OCI-LY3 (cell line): ENCODE measurements around the gene RRP1.

ENCODE experiments used
- H2AFZ ChIP-seq: fragments of 200-600, 300-600 bp; shearing (Covaris generic); 2 replicates; pipeline ENCODE4 v1.6.0; 2014; ENCODE audit warnings: antibody characterized with exemption, low read depth, low read length
- H3K27ac ChIP-seq: fragments of 200-600, 300-600 bp; sonication (generic); 2 replicates; pipeline ENCODE4 v1.5.1; 2014; ENCODE audit warnings: mild to moderate bottlenecking, low read length, moderate library complexity, mixed read lengths
- H3K27me3 ChIP-seq: fragments of 200-600, 300-600 bp; sonication (generic); 2 replicates; pipeline ENCODE4 v1.6.1; 2014; ENCODE audit warnings: low read depth, low read length, mixed read lengths
- H3K36me3 ChIP-seq: fragments of 200-600, 300-600 bp; sonication (generic); replicated peaks from 2 replicates; pipeline ENCODE3; 2014; ENCODE audit warnings: low read depth, low read length, mixed read lengths
- H3K4me1 ChIP-seq: fragments of 300-600, 200-600 bp; sonication (generic); 2 replicates; pipeline ENCODE4 v1.6.1; 2014; ENCODE audit warnings: low read length, mixed read lengths
- H3K4me2 ChIP-seq: fragments of 200-600, 300-600 bp; sonication (generic); 2 replicates; pipeline ENCODE4 v1.6.1; 2014; ENCODE audit warnings: low read length, mixed read lengths
- H3K4me3 ChIP-seq: fragments of 300-600, 200-600 bp; sonication (generic); 2 replicates; pipeline ENCODE4 v1.5.1; 2014; ENCODE audit warnings: antibody characterized with exemption, mild to moderate bottlenecking, low read length, moderate library complexity
- H3K79me2 ChIP-seq: fragments of 300-600, 200-600 bp; shearing (Covaris generic); 2 replicates; pipeline ENCODE4 v1.6.1; 2014; ENCODE audit warnings: mild to moderate bottlenecking, low read length, mixed read lengths
- H3K9ac ChIP-seq: fragments of 300-600, 200-600 bp; shearing (Covaris generic); 2 replicates; pipeline ENCODE4 v1.6.0; 2014; ENCODE audit warnings: mild to moderate bottlenecking, low read length, moderate library complexity
- H3K9me3 ChIP-seq: fragments of 200-600, 300-600 bp; shearing (Covaris generic); 2 replicates; pipeline ENCODE4 v1.6.1; 2014; ENCODE audit warnings: low read length, mixed read lengths; ENCODE audit not compliant: insufficient read depth
- H4K20me1 ChIP-seq: fragments of 200-600, 300-600 bp; sonication (generic); 2 replicates; pipeline ENCODE4 v1.6.1; 2016; ENCODE audit warnings: low read length, mixed read lengths; ENCODE audit not compliant: insufficient read depth
- CTCF ChIP-seq: fragments of 200-600, 300-600 bp; sonication (generic); IDR thresholded peaks from 2 replicates; pipeline ENCODE4 v1.5.1; 2014; ENCODE audit warnings: antibody characterized with exemption, low read length, low read depth
- EZH2phosphoT487 ChIP-seq: fragments of 200-600 bp; shearing (Covaris generic); IDR thresholded peaks from 2 replicates; pipeline ENCODE4 v1.6.1; 2018; ENCODE audit warnings: antibody characterized with exemption, mixed run types, low read depth

RRP1 gene

DNA sequence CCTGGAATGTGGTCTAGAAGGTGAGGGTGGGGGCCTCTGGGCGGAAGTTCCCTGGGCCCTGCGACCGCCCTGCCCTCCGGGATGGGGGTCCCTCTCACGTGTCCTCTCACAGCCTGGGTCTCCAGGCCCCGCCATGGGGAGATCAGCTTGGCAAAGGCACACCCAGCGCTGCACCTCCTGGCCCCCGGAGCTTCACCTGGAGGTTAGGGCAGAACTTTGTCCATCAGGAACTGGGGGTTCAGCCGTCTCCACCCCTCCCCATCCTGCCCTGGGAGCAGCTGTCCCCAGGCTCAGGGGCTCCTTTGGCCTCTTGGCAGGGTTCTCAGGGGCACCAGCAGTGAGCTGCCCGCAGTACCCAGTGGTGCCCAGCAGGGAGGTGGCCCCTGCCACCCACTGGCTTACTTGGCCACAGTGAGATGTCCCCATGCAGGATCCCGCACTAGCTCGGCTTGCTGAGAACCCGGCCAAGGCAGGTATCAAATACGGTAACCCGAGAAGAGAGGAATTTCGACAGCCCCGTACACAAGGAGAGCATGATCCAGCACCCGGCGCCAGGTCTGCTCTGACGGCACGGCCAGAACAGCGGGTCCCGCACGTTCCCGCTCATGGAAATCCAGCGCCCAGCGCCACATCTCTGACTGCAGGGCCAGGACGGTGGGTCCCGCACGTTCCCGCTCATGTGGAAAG, 36.7 kb downstream of the RRP1 start:
- Histone ChIP-seq H3K36me3 (no peaks in the 10 kb centered on the region), H3K4me1 (no peaks in the 10 kb centered on the region), H3K9ac (no peak overlapping the region), H4K20me1 (no peaks in the 10 kb centered on the region), H3K4me3 (no peak overlapping the region), H3K79me2 (no peaks in the 10 kb centered on the region), H3K9me3 (no peaks in the 10 kb centered on the region), H3K27me3 (no peaks in the 10 kb centered on the region), H3K27ac (no peak overlapping the region), H2AFZ (no peak overlapping the region), H3K4me2 (no peak overlapping the region)
- TF ChIP-seq CTCF (no peak), EZH2phosphoT487 (no peak)

GRCh38 chr21:43826623-43826974, 37.2 kb downstream of the RRP1 start:
- H4K20me1 ChIP-seq = no peaks in the 10 kb centered on the region
- no peak overlapping the region for H3K27ac ChIP-seq
- H3K4me2 ChIP-seq = no peak overlapping the region
- no peaks in the 10 kb centered on the region for H3K4me1 ChIP-seq
- no peaks in the 10 kb centered on the region for H3K27me3 ChIP-seq
- H3K9me3 ChIP-seq = no peaks in the 10 kb centered on the region
- H3K9ac ChIP-seq = no peak overlapping the region
- H3K79me2 ChIP-seq = no peaks in the 10 kb centered on the region
- H2AFZ ChIP-seq = no peak overlapping the region
- no peak overlapping the region for H3K4me3 ChIP-seq
- H3K36me3 ChIP-seq = no peaks in the 10 kb centered on the region
- TF ChIP-seq CTCF = no peak
- no peak for TF ChIP-seq EZH2phosphoT487

DNA sequence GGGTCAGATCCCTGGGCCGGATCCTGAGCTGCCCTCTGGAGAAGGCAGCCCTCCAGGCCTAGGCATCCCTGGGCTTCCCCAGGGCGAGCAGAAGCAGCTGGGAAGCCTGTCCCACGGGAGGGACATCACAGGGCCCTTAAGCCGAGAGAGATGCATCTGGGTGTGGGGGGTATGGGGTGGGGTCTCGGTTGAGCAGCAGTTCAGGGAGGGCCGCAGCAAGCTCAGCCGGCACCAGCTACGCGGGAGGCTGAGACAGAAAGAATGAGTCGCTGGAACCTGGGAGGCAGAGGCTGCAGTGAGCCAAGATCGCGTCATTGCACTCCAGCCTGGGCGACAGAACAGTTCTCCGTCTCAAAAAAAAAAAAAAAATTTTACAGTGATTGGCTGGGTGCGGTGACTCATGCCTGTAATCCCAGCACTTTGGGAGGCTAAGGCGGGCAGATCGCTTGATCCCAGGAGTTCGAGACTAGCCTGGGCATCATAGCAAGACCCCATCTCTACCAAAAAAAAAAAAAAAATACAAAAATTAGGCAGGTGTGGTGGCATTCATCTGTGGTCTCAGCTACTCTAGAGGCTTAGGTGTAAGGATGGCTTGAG, 37.7 kb downstream of the RRP1 start:
- Histone ChIP-seq H3K27me3 (no peaks in the 10 kb centered on the region), H3K79me2 (no peaks in the 10 kb centered on the region), H4K20me1 (no peaks in the 10 kb centered on the region), H3K9me3 (no peaks in the 10 kb centered on the region), H3K9ac (no peak overlapping the region), H3K27ac (no peak overlapping the region), H3K4me2 (no peak overlapping the region), H2AFZ (no peak overlapping the region), H3K36me3 (no peaks in the 10 kb centered on the region), H3K4me3 (no peak overlapping the region), H3K4me1 (no peaks in the 10 kb centered on the region)
- TF ChIP-seq EZH2phosphoT487 = no peak
- TF ChIP-seq CTCF = no peak

GRCh38 chr21:43829161-43829560, 39.8 kb downstream of the RRP1 start:
- TF ChIP-seq EZH2phosphoT487 = no peak
- TF ChIP-seq CTCF = no peak

More at GRCh38 chr21:43829161-43829560, 39.8 kb downstream of the RRP1 start:
- Histone ChIP-seq H4K20me1 (no peaks in the 10 kb centered on the region), H3K36me3 (no peaks in the 10 kb centered on the region), H3K4me1 (no peaks in the 10 kb centered on the region), H3K27ac (no peak overlapping the region), H3K9me3 (no peaks in the 10 kb centered on the region), H3K79me2 (no peaks in the 10 kb centered on the region), H2AFZ (no peak overlapping the region), H3K27me3 (no peaks in the 10 kb centered on the region), H3K9ac (no peak overlapping the region), H3K4me2 (no peak overlapping the region), H3K4me3 (no peak overlapping the region)
